Heart left ventricle (tissue), 16 donors: ENCODE results near the gene FBXL17. TPM values are rescaled to one million over a fixed set of nuclear protein-coding genes. Genes with fewer than 3 reads are reported as not detected.

ENCODE experiments used
- ATAC-seq, 4 donors: fragments of 200-7000 bp; cut with Tn5 transposase; one replicate each; pipeline ENCODE4 v1.9.1; 2020 to 2022; ENCODE audit warnings: moderate library complexity in 4 of 4, mild to moderate bottlenecking in 3 of 4, moderate number of reproducible peaks in 1 of 4
- DNase-seq, 5 donors: peaks; one replicate each; pipeline ENCODE4 v3.0.0-alpha.2; 2020
- H3K27ac ChIP-seq, 12 donors: fragments of 200-600 bp; sonication (generic) in 4 of 12; one replicate each; pipeline versions ENCODE4 v1.5.0 to v1.8.0; 2016 to 2022; ENCODE audit warnings: mild to moderate bottlenecking in 2 of 12
- H3K27me3 ChIP-seq, 9 donors: fragments of 200-600 bp; sonication (generic) in 2 of 9; one replicate each; pipeline versions ENCODE4 v1.5.1 to v1.8.0; 2016 to 2022; ENCODE audit warnings: mild to moderate bottlenecking in 3 of 9
- H3K36me3 ChIP-seq, 9 donors: fragments of 200-600 bp; sonication (generic) in 2 of 9; one replicate each; pipeline versions ENCODE4 v1.5.0 to v1.8.0; 2018 to 2022; ENCODE audit warnings: mild to moderate bottlenecking in 2 of 9
- H3K4me1 ChIP-seq, 12 donors: fragments of 200-600 bp; sonication (generic) in 4 of 12; one replicate each; pipeline versions ENCODE4 v1.5.0 to v1.8.0; 2016 to 2022; ENCODE audit warnings: mild to moderate bottlenecking in 3 of 12
- H3K4me3 ChIP-seq, 12 donors: fragments of 200-600 bp; sonication (generic) in 4 of 12; one replicate each; pipeline versions ENCODE4 v1.5.0 to v1.8.0; 2017 to 2022; ENCODE audit warnings: mild to moderate bottlenecking in 9 of 12, moderate library complexity in 4 of 12
- H3K9me3 ChIP-seq, 12 donors: fragments of 200-600 bp; sonication (generic) in 4 of 12; one replicate each; pipeline versions ENCODE4 v1.5.0 to v1.8.0; 2016 to 2022; ENCODE audit warnings: mild to moderate bottlenecking in 1 of 12
- POLR2A ChIP-seq, 2 donors: fragments of 450-650 bp; IDR thresholded peaks; one replicate each; pipeline ENCODE4 v1.6.1; 2017; ENCODE audit warnings: antibody characterized with exemption in 2 of 2, mild to moderate bottlenecking in 2 of 2, moderate library complexity in 2 of 2
- WGBS, 4 donors: extraction: QIAGEN DNeasy Blood & Tissue Kit in 2 of 4; methylation state at CpG; one replicate each; pipeline versions ENCODE4 v1.1.5 to v1.1.7; 2013 to 2018; 5-methylcytosine and 5-hydroxymethylcytosine counted together
- intact Hi-C, 10 donors: fragments of 100-400 bp; cut with DNase I; formaldehyde crosslinking; loops; one replicate each; pipeline versions ENCODE4 v1.11.1 to v1.14.2; 2022
- long read RNA-seq, 3 donors: library from polyadenylated mRNA; unstranded; transcript quantifications; one replicate each; pipeline ENCODE4 v2.0.0, GENCODE V29; 2020 to 2021
- polyA plus RNA-seq, 2 donors: library from polyadenylated mRNA; stranded (reverse); fragments of 200-250 nt; gene quantifications; one replicate each; pipeline ENCODE4 v1.2.3, GENCODE V29; 2013
- total RNA-seq, 9 donors: library from RNA; depleted of rRNA in 2 of 9; stranded (reverse); fragments of >200 nt in 2 of 9; fragmentation: NEBNext Ultra II Directional in 3 of 9; extraction: Animal tissue kit (Norgen Biotek cat#: 25700) in 3 of 9; gene quantifications; one replicate each; pipeline versions ENCODE4 v1.1.0 to v1.2.4, GENCODE V29; 2016 to 2023
- TF ChIP-seq, protein P1 (sequence below), 12 donors: fragments of 200-600 bp; sonication (generic) in 4 of 12; IDR thresholded peaks; one replicate each; pipeline versions ENCODE4 v1.5.0 to v1.8.0; 2018 to 2022; ENCODE audit warnings: antibody characterized with exemption in 12 of 12, mild to moderate bottlenecking in 5 of 12
- donor health status: ischemic (EF 13 %, LVEDD 7.1; RV severe dilation, severe dysfunction).
- donor health status: healthy with polysubstance abuse.
- donor health status: DM: no; HTN: yes; CAD: no.
- donor health status: DM: no; HTN: no; CAD: no.
- donor health status: ischemic (EF 25% LVEDD 6.9; RV normal size, moderate dysfunction).
- donor health status: ischemic (EF 25% LVEDD 5.7; RV mildly dilated, moderate dysfunction).
- donor health status: healthy.
- donor health status: DM: yes; HTN: yes; CAD: no.
- donor health status: ischemic (EF 35%, LVEDD 5.7; RV mildly dilated, moderate dysfunction).
- donor health status: nonischemic (EF 11% LVEDD 7.7; RV severe dilation, severe dysfunction).
- donor health status: DM: yes; HTN: yes; CAD: no.
- donor health status: PGD.
- donor health status: ischemic (EF 29% LVEDD 5.4; RV normal size, mild dysfunction).
- donor health status: nonischemic (EF 23%, LVEDD 6.1; RV moderate dilation, normal function).

Gene FBXL17
- total RNA-seq (10 to 100 TPM; 25.9 to 39.4 (median 33.6) TPM), polyA plus RNA-seq (10 to 100 TPM; 10.2 to 15.7 TPM)
- long read RNA-seq, donor 1, full-length matches to known transcripts = 8 of 30 reads
- long read RNA-seq, donor 1, partial matches to known transcripts = 6 of 30 reads
- long read RNA-seq, donor 1, other reads (novel, unspliced or antisense) = 16 of 30 reads
- long read RNA-seq, donor 2, full-length matches to known transcripts = 2 of 10 reads
- long read RNA-seq, donor 2, partial matches to known transcripts = 2 of 10 reads
- long read RNA-seq, donor 2, other reads (novel, unspliced or antisense) = 6 of 10 reads
- long read RNA-seq, donor 3, full-length matches to known transcripts = 6 of 21 reads
- long read RNA-seq, donor 3, partial matches to known transcripts = 2 of 21 reads
- long read RNA-seq, donor 3, other reads (novel, unspliced or antisense) = 13 of 21 reads

DNA sequence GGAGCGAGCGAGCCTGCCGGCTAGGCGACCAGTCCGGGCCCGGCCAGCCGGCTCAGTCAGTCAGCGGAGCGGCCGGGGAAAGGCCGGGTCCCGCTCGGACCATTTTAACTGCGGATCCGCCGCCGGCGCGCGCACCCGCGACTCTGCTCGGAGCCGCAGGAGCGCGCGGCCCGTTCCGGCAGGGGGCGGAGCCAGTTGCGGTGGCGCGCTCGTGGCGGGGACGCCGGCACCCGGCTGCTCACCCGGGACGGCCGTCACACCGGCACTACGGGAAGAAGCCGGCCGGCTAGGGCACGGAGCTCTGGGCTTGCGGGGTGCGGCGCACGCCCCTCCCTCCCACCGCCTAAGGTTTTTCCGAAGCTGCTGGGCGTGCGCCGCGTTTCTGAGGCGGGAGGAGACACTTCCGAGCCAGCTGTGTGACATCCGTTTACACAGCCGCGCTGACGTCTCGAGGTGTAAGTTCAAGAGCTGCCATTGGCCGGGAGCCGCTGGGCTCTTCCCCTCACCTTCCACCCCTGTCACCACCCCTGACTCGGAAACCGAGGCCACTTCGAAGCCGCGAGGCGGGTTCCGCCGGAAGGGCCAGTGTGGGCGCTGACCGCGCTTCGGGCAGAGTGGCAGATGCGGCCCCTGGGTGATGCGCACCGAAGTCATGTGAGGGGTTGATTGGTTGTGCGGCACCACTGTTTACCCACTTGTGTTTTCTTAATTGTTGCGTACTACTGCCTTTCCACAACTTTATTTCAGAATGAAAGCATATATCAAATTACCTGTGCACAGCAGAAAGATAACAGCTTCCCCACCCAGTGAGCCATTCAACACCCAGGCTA lies at the start of gene FBXL17:
Gene FBXL17, minus strand, starts transcription at position 145 of the 830 bp plus-strand sequence.
- H3K4me1 ChIP-seq = peaks cover 0 to 25% (median 16%) of the 10 kb centered on the region in 12 donors
- ATAC-seq (peak; percentile 87 to 92 (median 88)), DNase-seq (peak; percentile 94 to 97 (median 96))
- H3K36me3 ChIP-seq = no peaks in the 10 kb centered on the region
- H3K27ac ChIP-seq = peak within 1 kb of the TSS; percentile 95 to 100 (median 99)
- 0% methylated on average over 15 to 82 of the region's 82 CpGs for WGBS, 4 donors
- intact Hi-C loops = loop anchor here in 2 of 10 donors (10.0 kb wide), 2 partner anchors 363 to 1023 kb away; partner anchors contain the start of genes FER (in 1 of the 2) and PJA2 (in 1 of the 2)
- peak within 1 kb of the TSS; percentile 66 to 96 (median 92) for H3K4me3 ChIP-seq
- TF ChIP-seq, protein P1, sequence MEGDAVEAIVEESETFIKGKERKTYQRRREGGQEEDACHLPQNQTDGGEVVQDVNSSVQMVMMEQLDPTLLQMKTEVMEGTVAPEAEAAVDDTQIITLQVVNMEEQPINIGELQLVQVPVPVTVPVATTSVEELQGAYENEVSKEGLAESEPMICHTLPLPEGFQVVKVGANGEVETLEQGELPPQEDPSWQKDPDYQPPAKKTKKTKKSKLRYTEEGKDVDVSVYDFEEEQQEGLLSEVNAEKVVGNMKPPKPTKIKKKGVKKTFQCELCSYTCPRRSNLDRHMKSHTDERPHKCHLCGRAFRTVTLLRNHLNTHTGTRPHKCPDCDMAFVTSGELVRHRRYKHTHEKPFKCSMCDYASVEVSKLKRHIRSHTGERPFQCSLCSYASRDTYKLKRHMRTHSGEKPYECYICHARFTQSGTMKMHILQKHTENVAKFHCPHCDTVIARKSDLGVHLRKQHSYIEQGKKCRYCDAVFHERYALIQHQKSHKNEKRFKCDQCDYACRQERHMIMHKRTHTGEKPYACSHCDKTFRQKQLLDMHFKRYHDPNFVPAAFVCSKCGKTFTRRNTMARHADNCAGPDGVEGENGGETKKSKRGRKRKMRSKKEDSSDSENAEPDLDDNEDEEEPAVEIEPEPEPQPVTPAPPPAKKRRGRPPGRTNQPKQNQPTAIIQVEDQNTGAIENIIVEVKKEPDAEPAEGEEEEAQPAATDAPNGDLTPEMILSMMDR (IDR thresholded peaks at IDR 0.05) = peak in 1 of 12 donors; percentile 24
- peak in 1 of 2 donors; percentile 88 for TF ChIP-seq POLR2A (IDR thresholded peaks at IDR 0.05)
- H3K9me3 ChIP-seq = no peaks in the 10 kb centered on the region
- no peaks in the 10 kb centered on the region for H3K27me3 ChIP-seq

DNA sequence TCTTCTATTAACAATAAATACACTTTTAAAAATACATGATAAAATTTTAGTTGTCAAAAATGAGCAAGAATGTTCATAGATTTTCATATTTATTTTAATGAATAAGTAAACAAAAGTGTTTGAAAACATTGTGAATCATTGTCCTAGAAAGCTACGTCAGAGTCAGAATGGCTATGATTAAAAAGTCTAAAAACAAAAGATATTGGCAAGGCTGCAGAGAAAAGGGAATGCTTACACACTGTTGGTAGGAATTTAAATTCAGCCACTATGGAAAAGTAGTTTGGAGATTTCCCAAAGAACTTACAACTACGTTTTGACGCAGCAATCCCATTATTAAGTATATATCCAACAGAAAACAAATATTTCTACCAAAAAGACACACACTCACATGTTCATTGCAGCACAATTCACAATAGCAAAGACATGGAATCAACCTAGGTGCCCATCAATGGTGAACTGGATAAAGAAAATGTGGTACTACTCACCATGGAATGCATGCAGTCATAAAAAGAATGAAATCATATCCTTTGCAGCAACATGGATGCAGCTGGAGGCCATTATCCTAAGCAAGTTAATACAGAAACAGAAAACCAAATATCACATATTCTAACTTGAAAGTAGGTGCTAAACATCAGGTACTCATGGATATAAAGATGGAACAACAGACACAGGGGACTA lies 49.2 kb upstream of the FBXL17 start:
- Histone ChIP-seq H3K27me3 (no peaks in the 10 kb centered on the region), H3K4me1 (no peaks in the 10 kb centered on the region), H3K27ac (no peak overlapping the region), H3K9me3 (no peaks in the 10 kb centered on the region), H3K36me3 (no peaks in the 10 kb centered on the region), H3K4me3 (no peak overlapping the region)
- TF ChIP-seq POLR2A (IDR thresholded peaks at IDR 0.05) = no peak
- TF ChIP-seq, protein P1 (IDR thresholded peaks at IDR 0.05) = no peak
- DNase-seq (no peak), ATAC-seq (no peak)
- WGBS, 4 donors = 74 to 83% (median 76%) methylated on average over 3 of the region's 3 CpGs
- intact Hi-C loops = no loop called here

DNA sequence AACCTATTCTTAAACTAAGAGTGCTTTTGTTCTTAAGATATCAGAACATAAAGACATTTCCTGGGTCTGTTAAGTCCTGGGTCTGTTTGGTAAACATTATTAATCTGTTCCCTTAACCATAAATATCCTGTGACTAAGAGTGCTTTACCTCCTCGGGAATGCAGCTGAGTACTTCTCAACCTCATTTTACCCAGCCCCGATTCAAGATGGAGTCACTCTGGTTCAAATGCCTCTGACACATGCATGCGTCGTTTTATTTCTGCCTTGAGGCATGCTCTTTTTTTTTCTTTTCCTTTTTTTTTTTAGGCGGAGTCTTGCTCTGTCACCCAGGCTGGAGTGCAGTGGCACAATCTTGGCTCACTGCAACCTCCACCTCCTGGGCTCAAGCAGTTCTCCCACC lies 39.8 kb upstream of the FBXL17 start:
- H3K4me1 ChIP-seq = no peaks in the 10 kb centered on the region
- no peak for ATAC-seq
- 79 to 85% (median 81%) methylated on average over 5 of the region's 5 CpGs for WGBS, 4 donors

More for the DNA sequence above, 39.8 kb upstream of the FBXL17 start:
- no peak overlapping the region for H3K27ac ChIP-seq
- TF ChIP-seq, protein P1 (IDR thresholded peaks at IDR 0.05) = no peak
- TF ChIP-seq POLR2A (IDR thresholded peaks at IDR 0.05) = no peak
- intact Hi-C loops = no loop called here
- H3K4me3 ChIP-seq = no peak overlapping the region
- H3K27me3 ChIP-seq = no peaks in the 10 kb centered on the region
- peaks cover 0 to 9% (median 0%) of the 10 kb centered on the region in 12 donors for H3K9me3 ChIP-seq
- DNase-seq = no peak
- no peaks in the 10 kb centered on the region for H3K36me3 ChIP-seq
